Calu3 (cell line): ENCODE data around the gene AP2M1. TPM values are rescaled to one million over a fixed set of nuclear protein-coding genes. Genes with fewer than 3 reads are reported as not detected.

Experiments
- BruUV-seq: library from RNA; stranded (reverse); fragments of 400-500 nt; replicated peaks from 2 replicates; lab custom pipeline; 2021; lab: Mats Ljungman, UMichigan
- CTCF ChIA-PET: fragments of 300-600 bp; sonication (Branson Sonifier 250); formaldehyde crosslinking; loops from one replicate; lab custom pipeline; 2022; ENCODE audit warnings: antibody characterized with exemption; lab: Charles Lee
- DNase-seq: peaks from one replicate; pipeline ENCODE4 v3.0.0; 2022
- H3K27ac Mint-ChIP-seq: one replicate; pipeline ENCODE4 v1.8.0; 2022; ENCODE audit warnings: mixed read lengths; ENCODE audit not compliant: unreplicated experiment
- H3K27me3 Mint-ChIP-seq: one replicate; pipeline ENCODE4 v1.8.0; 2022; ENCODE audit warnings: mixed read lengths; ENCODE audit not compliant: unreplicated experiment
- H3K36me3 Mint-ChIP-seq: one replicate; pipeline ENCODE4 v1.8.0; 2022; ENCODE audit warnings: mild to moderate bottlenecking, moderate library complexity, mixed read lengths; ENCODE audit not compliant: insufficient read depth, unreplicated experiment
- H3K4me1 Mint-ChIP-seq: one replicate; pipeline ENCODE4 v1.8.0; 2022; ENCODE audit warnings: mild to moderate bottlenecking, low read depth, mixed read lengths; ENCODE audit not compliant: unreplicated experiment
- H3K4me3 Mint-ChIP-seq: one replicate; pipeline ENCODE4 v1.8.0; 2022; ENCODE audit warnings: mild to moderate bottlenecking, low read depth, moderate library complexity, mixed read lengths; ENCODE audit not compliant: unreplicated experiment
- H3K9me3 Mint-ChIP-seq: one replicate; pipeline ENCODE4 v1.8.0; 2022; ENCODE audit warnings: low read depth, mixed read lengths; ENCODE audit not compliant: unreplicated experiment
- intact Hi-C: fragments of 100-400 bp; cut with micrococcal nuclease; formaldehyde crosslinking; loops from one replicate; pipeline ENCODE4 v1.10.0; 2022; ENCODE audit not compliant: unreplicated experiment
- total RNA-seq: library from RNA; stranded (reverse); gene quantifications from 2 replicates; pipeline ENCODE4 v1.2.3, GENCODE V29; 2022
- TF ChIP-seq, protein P1 (sequence below): fragments of 200-600 bp; IDR thresholded peaks from one replicate; pipeline ENCODE4 v1.8.0; 2022; ENCODE audit warnings: antibody characterized with exemption; ENCODE audit not compliant: unreplicated experiment

Gene AP2M1
- total RNA-seq, 1 experiment from 2014 or later: 401 TPM

DNA sequence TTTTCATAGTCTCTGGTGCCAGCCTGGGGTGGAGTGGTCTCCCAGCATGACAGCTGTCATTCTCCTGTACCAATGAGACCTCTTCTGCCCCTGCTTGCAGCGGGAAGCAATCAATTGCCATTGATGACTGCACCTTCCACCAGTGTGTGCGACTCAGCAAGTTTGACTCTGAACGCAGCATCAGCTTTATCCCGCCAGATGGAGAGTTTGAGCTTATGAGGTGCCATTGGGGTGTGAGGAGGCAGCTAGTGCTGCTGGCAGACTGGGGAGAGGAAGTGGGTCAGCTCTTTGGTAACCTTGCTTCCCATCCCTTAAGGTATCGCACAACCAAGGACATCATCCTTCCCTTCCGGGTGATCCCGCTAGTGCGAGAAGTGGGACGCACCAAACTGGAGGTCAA, 6.9 kb downstream of the AP2M1 start:
- CTCF ChIA-PET: interaction anchor here (0.6 to 1.0 kb wide), 2 partner anchors 10 to 27 kb away, joined by 3 to 5 read pairs; no protein-coding TSS in a partner anchor
- intact Hi-C loops: no loop called here
- Mint-ChIP-seq H3K4me1 (peaks cover 19% of the 10 kb centered on the region), H3K9me3 (no peaks in the 10 kb centered on the region), H3K36me3 (peaks cover 64% of the 10 kb centered on the region), H3K27ac (no peak overlapping the region), H3K27me3 (no peaks in the 10 kb centered on the region), H3K4me3 (no peak overlapping the region)
- no TSS peak for BruUV-seq
- no peak for DNase-seq
- TF ChIP-seq, protein P1, sequence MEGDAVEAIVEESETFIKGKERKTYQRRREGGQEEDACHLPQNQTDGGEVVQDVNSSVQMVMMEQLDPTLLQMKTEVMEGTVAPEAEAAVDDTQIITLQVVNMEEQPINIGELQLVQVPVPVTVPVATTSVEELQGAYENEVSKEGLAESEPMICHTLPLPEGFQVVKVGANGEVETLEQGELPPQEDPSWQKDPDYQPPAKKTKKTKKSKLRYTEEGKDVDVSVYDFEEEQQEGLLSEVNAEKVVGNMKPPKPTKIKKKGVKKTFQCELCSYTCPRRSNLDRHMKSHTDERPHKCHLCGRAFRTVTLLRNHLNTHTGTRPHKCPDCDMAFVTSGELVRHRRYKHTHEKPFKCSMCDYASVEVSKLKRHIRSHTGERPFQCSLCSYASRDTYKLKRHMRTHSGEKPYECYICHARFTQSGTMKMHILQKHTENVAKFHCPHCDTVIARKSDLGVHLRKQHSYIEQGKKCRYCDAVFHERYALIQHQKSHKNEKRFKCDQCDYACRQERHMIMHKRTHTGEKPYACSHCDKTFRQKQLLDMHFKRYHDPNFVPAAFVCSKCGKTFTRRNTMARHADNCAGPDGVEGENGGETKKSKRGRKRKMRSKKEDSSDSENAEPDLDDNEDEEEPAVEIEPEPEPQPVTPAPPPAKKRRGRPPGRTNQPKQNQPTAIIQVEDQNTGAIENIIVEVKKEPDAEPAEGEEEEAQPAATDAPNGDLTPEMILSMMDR: no peak

DNA sequence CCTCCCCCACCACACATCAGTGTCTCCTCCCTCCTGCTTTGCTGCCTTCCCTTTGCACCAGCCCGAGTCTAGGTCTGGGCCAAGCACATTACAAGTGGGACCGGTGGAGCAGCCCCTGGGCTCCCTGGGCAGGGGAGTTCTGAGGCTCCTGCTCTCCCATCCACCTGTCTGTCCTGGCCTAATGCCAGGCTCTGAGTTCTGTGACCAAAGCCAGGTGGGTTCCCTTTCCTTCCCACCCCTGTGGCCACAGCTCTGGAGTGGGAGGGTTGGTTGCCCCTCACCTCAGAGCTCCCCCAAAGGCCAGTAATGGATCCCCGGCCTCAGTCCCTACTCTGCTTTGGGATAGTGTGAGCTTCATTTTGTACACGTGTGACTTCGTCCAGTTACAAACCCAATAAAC, 9.0 kb downstream of the AP2M1 start:
- BruUV-seq: TSS peak; percentile 4
- no peak overlapping the region for H3K27ac Mint-ChIP-seq
- CTCF ChIA-PET: interaction anchor here (0.9 kb wide), 1 partner anchor 14 kb away, joined by 7 read pairs; no protein-coding TSS in a partner anchor
- TF ChIP-seq, protein P1: no peak
- H3K9me3 Mint-ChIP-seq: no peaks in the 10 kb centered on the region
- H3K36me3 Mint-ChIP-seq: peaks cover 80% of the 10 kb centered on the region
- no peak overlapping the region for H3K4me3 Mint-ChIP-seq
- intact Hi-C loops: no loop called here
- DNase-seq: no peak
- peaks cover 27% of the 10 kb centered on the region for H3K4me1 Mint-ChIP-seq
- no peaks in the 10 kb centered on the region for H3K27me3 Mint-ChIP-seq

DNA sequence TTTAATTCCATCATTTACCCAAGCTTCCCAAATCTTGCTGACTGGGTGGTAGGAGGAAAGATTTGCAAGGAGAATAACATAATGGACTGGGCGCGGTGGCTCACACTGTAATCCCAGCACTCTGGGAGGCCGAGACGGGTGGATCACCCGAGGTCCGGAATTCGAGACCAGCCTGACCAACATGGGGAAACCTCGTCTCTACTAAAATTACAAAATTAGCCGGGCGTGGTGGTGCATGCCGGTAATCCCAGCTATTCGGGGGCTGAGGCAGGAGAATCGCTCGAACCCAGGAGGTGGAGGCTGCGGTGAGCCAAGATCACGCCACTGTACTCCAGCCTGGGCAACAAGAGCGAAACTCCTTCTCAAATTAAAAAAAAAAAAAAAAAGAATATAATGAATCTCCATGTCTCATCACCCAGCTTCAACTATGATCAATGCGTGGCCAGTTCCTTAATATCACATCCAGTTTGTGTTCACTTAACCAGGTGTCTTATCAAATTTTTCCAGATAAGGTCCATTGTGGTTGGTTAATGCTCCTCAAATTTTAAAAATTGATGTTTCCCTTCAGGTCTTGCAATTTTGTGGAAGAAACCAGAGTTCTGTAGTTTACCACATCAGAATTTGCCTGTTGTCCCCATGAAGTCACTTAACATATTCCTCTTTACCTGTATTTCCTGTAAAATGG, 10.0 kb downstream of the AP2M1 start:
- Mint-ChIP-seq H3K27me3 (no peaks in the 10 kb centered on the region), H3K9me3 (no peaks in the 10 kb centered on the region), H3K27ac (peak overlapping the region; percentile 96), H3K36me3 (peaks cover 73% of the 10 kb centered on the region), H3K4me1 (peaks cover 27% of the 10 kb centered on the region), H3K4me3 (peak overlapping the region; percentile 100)
- TF ChIP-seq, protein P1: no peak
- CTCF ChIA-PET: interaction anchor here (0.7 kb wide), 2 partner anchors 19 to 587 kb away, joined by 3 to 4 read pairs; no protein-coding TSS in a partner anchor
- intact Hi-C loops: no loop called here
- no TSS peak for BruUV-seq
- DNase-seq: no peak

DNA sequence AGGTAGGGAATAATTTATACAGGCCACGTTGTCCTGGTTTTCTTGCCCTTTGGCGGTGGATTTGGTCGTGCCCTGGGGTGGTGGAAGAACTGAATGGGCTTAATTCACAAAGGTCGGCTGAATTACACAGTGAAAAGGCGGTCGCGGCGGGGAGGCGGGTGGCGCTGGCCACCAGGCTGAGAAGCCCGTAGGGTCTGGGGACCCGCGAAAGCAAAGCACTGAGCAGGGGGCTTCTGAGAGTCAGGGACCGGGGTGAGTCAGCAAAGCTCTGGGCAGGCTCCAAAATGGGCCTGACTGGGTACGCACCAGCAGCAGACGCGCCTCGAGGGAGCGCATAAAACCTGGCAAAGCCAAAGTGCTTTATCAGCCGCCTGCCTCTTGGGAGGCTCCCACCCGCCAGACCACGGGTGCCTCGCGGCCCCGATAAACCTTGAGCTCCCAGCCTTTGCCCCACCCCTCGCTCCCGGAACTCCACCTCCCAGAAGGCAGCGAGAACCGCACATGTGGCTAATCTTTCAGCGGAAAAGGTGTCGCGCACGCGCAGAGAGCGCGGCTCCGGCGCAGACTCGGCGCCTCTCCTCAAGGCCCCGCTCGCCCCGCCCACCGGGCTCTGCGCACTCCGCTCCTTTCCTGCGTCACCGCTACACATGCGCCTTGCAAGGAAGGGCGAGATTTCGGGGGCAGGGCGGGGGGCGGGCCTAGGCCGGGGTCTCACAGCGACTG, 11.0 kb downstream of the AP2M1 start:
- CTCF ChIA-PET: interaction anchor here (0.8 to 1.7 kb wide), 9 partner anchors 9 to 104 kb away, joined by 3 to 9 read pairs (median 4); partner anchors contain the start of gene EIF2B5
- Mint-ChIP-seq H3K9me3 (no peaks in the 10 kb centered on the region), H3K27me3 (no peaks in the 10 kb centered on the region), H3K4me1 (peaks cover 27% of the 10 kb centered on the region), H3K4me3 (peak overlapping the region; percentile 100), H3K27ac (peak overlapping the region; percentile 96), H3K36me3 (peaks cover 66% of the 10 kb centered on the region)
- peak; percentile 100 for DNase-seq
- TSS peak; percentile 95 for BruUV-seq
- intact Hi-C loops: loop anchor here (2.0 kb wide), 2 partner anchors 49 to 51 kb away; partner anchors contain the start of gene EIF2B5
- TF ChIP-seq, protein P1: no peak
